ENCODE results near the gene DLST.

Gene DLST

GRCh38 chr14:74852922-74853530 lies 28.7 kb upstream of the DLST start:
- peak; percentile 13 for DNase-seq (ENCODE audit: low read depth)
- no peak overlapping the region for H3K4me3 ChIP-seq (ENCODE audit: low read length)
- TF ChIP-seq CTCF (IDR thresholded peaks at IDR 0.05; ENCODE audit: insufficient read depth, low read depth, low read length, missing control alignments), result no peak

GRCh38 chr14:74853581-74853980 lies 28.1 kb upstream of the DLST start:
- no peak overlapping the region for H3K4me3 ChIP-seq (ENCODE audit: low read length)
- no peak for DNase-seq (ENCODE audit: low read depth)
- no peak for TF ChIP-seq CTCF (IDR thresholded peaks at IDR 0.05; ENCODE audit: insufficient read depth, low read depth, low read length, missing control alignments)

- H3K4me3 ChIP-seq (ENCODE audit: low read length), result no peak overlapping the region
- no peak for DNase-seq (ENCODE audit: low read depth)
- TF ChIP-seq CTCF (IDR thresholded peaks at IDR 0.05; ENCODE audit: insufficient read depth, low read depth, low read length, missing control alignments), result no peak
Observed at GRCh38 chr14:74855021-74855420, 26.7 kb upstream of the DLST start.

- TF ChIP-seq CTCF (IDR thresholded peaks at IDR 0.05; ENCODE audit: insufficient read depth, low read depth, low read length, missing control alignments), result no peak
- H3K4me3 ChIP-seq (ENCODE audit: low read length), result no peak overlapping the region
- DNase-seq (ENCODE audit: low read depth), result no peak
Observed at GRCh38 chr14:74855945-74856344, 25.8 kb upstream of the DLST start.

GRCh38 chr14:74856366-74856765 lies 25.4 kb upstream of the DLST start:
- no peak for TF ChIP-seq CTCF (IDR thresholded peaks at IDR 0.05; ENCODE audit: insufficient read depth, low read depth, low read length, missing control alignments)
- DNase-seq (ENCODE audit: low read depth), result peak; percentile 44

GRCh38 chr14:74858022-74858421 lies 23.7 kb upstream of the DLST start:
- DNase-seq (ENCODE audit: low read depth), result no peak
- no peak for TF ChIP-seq CTCF (IDR thresholded peaks at IDR 0.05; ENCODE audit: insufficient read depth, low read depth, low read length, missing control alignments)
- no peak overlapping the region for H3K4me3 ChIP-seq (ENCODE audit: low read length)

More at GRCh38 chr14:74856366-74856765, 25.4 kb upstream of the DLST start:
- no peak overlapping the region for H3K4me3 ChIP-seq (ENCODE audit: low read length)
